Spleen (tissue), 11 donors: Measurements from ENCODE around the gene DNM2. TPM values are rescaled to one million over a fixed set of nuclear protein-coding genes. Genes with fewer than 3 reads are reported as not detected.

Experiments used
- DNase-seq: peaks from one replicate; pipeline ENCODE4 v3.0.0-alpha.2; 2020
- H3K27ac ChIP-seq, 8 donors: fragments of 200-600 bp; sonication (generic) in 7 of 8; 1 replicate in 4 of 8; 2 replicates in 4 of 8; pipeline versions ENCODE4 v1.5.0 to v1.8.0; 2016 to 2021; ENCODE audit warnings: inconsistent platforms in 4 of 8, mild to moderate bottlenecking in 4 of 8, moderate library complexity in 1 of 8
- H3K27me3 ChIP-seq, 7 donors: fragments of 200-600 bp; sonication (generic) in 6 of 7; replicated peaks in 1 of 7; 1 replicate in 4 of 7; 2 replicates in 3 of 7; pipeline versions ENCODE4 v1.5.0 to v1.8.0; 2016 to 2021; ENCODE audit warnings: inconsistent platforms in 3 of 7, mild to moderate bottlenecking in 1 of 7
- H3K36me3 ChIP-seq, 6 donors: fragments of 200-600 bp; sonication (generic) in 5 of 6; 1 replicate in 4 of 6; 2 replicates in 2 of 6; pipeline versions ENCODE4 v1.5.0 to v1.8.0; 2016 to 2021; ENCODE audit warnings: inconsistent platforms in 2 of 6
- H3K4me1 ChIP-seq, 6 donors: fragments of 200-600 bp; sonication (generic) in 5 of 6; 1 replicate in 3 of 6; 2 replicates in 3 of 6; pipeline versions ENCODE4 v1.5.0 to v1.8.0; 2016 to 2021; ENCODE audit warnings: inconsistent platforms in 3 of 6
- H3K4me3 ChIP-seq, 8 donors: fragments of 200-600 bp; sonication (generic) in 7 of 8; 1 replicate in 4 of 8; 2 replicates in 4 of 8; pipeline versions ENCODE4 v1.5.0 to v1.8.0; 2016 to 2021; ENCODE audit warnings: inconsistent platforms in 4 of 8, mild to moderate bottlenecking in 4 of 8, moderate library complexity in 2 of 8
- H3K9me3 ChIP-seq, 8 donors: fragments of 200-600 bp; sonication (generic) in 7 of 8; 1 replicate in 4 of 8; 2 replicates in 4 of 8; pipeline versions ENCODE4 v1.5.0 to v1.8.0; 2016 to 2021; ENCODE audit warnings: inconsistent platforms in 4 of 8
- POLR2A ChIP-seq, 3 donors: fragments of 450-650 bp; IDR thresholded peaks; one replicate each; pipeline ENCODE4 v1.5.1; 2017; ENCODE audit warnings: antibody characterized with exemption in 3 of 3, mild to moderate bottlenecking in 1 of 3
- POLR2AphosphoS5 ChIP-seq, 3 donors: sonication (generic); formaldehyde crosslinking; IDR thresholded peaks; one replicate each; pipeline ENCODE4 v1.5.1; 2017; ENCODE audit warnings: antibody characterized with exemption in 3 of 3
- WGBS, 5 donors: extraction: QIAGEN DNeasy Blood & Tissue Kit in 3 of 5; methylation state at CpG; one replicate each; pipeline versions ENCODE4 v1.1.5 to v1.1.7; 2013 to 2018; 5-methylcytosine and 5-hydroxymethylcytosine counted together
- intact Hi-C: fragments of 100-400 bp; cut with DNase I; formaldehyde crosslinking; loops from one replicate; pipeline ENCODE4 v1.15.0; 2023; ENCODE audit warnings: low total_unique reads
- polyA plus RNA-seq, 3 donors: library from polyadenylated mRNA; stranded (reverse); fragments of 200-250 nt; gene quantifications; one replicate each; pipeline ENCODE4 v1.2.1, GENCODE V29; 2013
- total RNA-seq, 7 donors: library from RNA; depleted of rRNA in 3 of 7; stranded (reverse); fragments of >200 nt in 3 of 7; fragmentation: NEBNext Ultra II Directional in 4 of 7; extraction: Animal tissue kit (Norgen Biotek cat#: 25700) in 4 of 7; gene quantifications; one replicate each; pipeline versions ENCODE4 v1.1.0 to v1.2.1, GENCODE V29; 2016 to 2021
- TF ChIP-seq, protein P1 (sequence below), 11 experiments: fragments of 200-600 bp in 7 of 11; fragments of 450-650 bp in 4 of 11; sonication (generic) in 4 of 11; IDR thresholded peaks in 8 of 11; conservative IDR thresholded peaks in 3 of 11; 1 replicate in 7 of 11; 2 replicates in 4 of 11; pipeline versions ENCODE4 v1.4.0 to v1.8.0; 2016 to 2021; ENCODE audit warnings: antibody characterized with exemption in 11 of 11, inconsistent platforms in 4 of 11, mild to moderate bottlenecking in 1 of 11
- donor health status: healthy with polysubstance abuse.
- donor health status: DM: no; HTN: no; CAD: no; lungs with moderate emphysema.
- donor health status: DM: no; HTN: no; CAD: no.
- donor health status: Bipolar disorder and iron deficiency.
- donor health status: healthy.
- donor health status: DM: no; HTN: no; CAD: no.
- donor health status: DM: yes; HTN: yes; CAD: no.

Gene DNM2
- total and polyA plus RNA-seq, 10 donors = 57.1 to 298 (median 193) TPM

DNA sequence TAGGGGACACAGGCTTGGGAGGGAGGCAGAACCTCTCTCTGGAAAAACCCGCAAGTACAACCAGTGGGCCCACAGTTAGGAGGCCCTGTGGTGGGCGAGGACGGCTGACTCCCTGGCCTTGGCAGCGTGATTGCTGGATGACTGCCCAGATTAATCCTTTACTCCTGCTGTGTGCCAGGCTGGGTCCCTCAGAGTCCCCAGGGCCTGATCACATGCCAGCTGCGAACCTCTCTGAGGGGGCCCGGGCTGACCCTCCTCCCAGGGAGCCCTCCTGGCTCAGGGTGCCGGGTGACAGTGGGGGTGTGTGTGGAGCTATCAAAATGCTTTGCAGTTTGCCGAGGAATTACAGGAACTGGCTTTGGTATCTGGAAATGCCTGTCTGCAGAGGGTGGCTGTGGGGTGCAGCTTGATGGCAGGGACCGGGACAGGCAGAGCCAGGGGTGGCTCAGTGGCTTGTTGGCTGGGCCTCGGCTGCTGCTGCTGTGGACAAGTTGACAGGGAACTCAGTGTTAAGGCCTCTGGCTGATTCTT, 48.9 kb downstream of the DNM2 start:
- Histone ChIP-seq H3K9me3 (no peaks in the 10 kb centered on the region), H3K4me1 (peaks cover 56 to 99% (median 84%) of the 10 kb centered on the region in 6 donors), H3K4me3 (no peak overlapping the region), H3K36me3 (peaks cover 0 to 86% (median 4%) of the 10 kb centered on the region in 6 donors), H3K27me3 (no peaks in the 10 kb centered on the region), H3K27ac (peak overlapping the region; percentile 22 to 92 (median 70))
- intact Hi-C loops = loop anchor here (5.0 kb wide), 1 partner anchor 49 kb away; the partner anchor contains the start of gene DNM2
- WGBS, 5 donors = 54 to 68% (median 67%) methylated on average over 6 to 10 of the region's 10 CpGs
- DNase-seq = no peak
- TF ChIP-seq POLR2AphosphoS5 (IDR thresholded peaks at IDR 0.05) (peak in 2 of 3 donors; percentile 32 to 45), POLR2A (IDR thresholded peaks at IDR 0.05) (no peak)

DNA sequence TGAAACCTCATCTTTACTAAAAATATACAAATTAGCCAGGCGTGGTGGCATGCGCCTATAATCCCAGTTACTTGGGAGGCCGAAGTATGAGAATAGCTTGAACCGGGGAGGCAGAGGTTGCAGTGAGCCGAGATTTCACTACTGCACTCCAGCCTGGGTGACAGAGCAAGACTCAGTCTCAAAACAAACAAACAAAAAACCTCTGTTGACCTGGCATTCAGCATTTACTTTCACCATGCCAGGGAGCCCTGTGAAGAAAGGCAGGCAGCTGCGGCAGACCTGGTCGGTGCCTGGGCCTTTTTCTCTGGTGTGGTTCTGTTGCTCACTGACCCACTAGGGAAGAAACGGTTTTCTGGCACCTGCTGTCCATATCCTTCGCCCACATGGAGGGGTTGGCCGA, 49.8 kb downstream of the DNM2 start:
- Histone ChIP-seq H3K27me3 (no peaks in the 10 kb centered on the region), H3K9me3 (no peaks in the 10 kb centered on the region), H3K27ac (peak overlapping the region in 6 of 8 donors; percentile 38 to 92 (median 71)), H3K36me3 (peaks cover 0 to 86% (median 5%) of the 10 kb centered on the region in 6 donors), H3K4me3 (no peak overlapping the region), H3K4me1 (peaks cover 50 to 96% (median 74%) of the 10 kb centered on the region in 6 donors)
- 88 to 97% (median 91%) methylated on average over 8 to 10 of the region's 10 CpGs for WGBS, 5 donors
- no peak for TF ChIP-seq POLR2AphosphoS5 (IDR thresholded peaks at IDR 0.05)
- TF ChIP-seq, protein P1, sequence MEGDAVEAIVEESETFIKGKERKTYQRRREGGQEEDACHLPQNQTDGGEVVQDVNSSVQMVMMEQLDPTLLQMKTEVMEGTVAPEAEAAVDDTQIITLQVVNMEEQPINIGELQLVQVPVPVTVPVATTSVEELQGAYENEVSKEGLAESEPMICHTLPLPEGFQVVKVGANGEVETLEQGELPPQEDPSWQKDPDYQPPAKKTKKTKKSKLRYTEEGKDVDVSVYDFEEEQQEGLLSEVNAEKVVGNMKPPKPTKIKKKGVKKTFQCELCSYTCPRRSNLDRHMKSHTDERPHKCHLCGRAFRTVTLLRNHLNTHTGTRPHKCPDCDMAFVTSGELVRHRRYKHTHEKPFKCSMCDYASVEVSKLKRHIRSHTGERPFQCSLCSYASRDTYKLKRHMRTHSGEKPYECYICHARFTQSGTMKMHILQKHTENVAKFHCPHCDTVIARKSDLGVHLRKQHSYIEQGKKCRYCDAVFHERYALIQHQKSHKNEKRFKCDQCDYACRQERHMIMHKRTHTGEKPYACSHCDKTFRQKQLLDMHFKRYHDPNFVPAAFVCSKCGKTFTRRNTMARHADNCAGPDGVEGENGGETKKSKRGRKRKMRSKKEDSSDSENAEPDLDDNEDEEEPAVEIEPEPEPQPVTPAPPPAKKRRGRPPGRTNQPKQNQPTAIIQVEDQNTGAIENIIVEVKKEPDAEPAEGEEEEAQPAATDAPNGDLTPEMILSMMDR (IDR thresholded peaks at IDR 0.05 in 8 of 11, conservative IDR thresholded peaks at IDR 0.05 in 3 of 11) = no peak
- no peak for TF ChIP-seq POLR2A (IDR thresholded peaks at IDR 0.05)
- DNase-seq = no peak
- intact Hi-C loops = loop anchor here (5.0 kb wide), 1 partner anchor 50 kb away; the partner anchor contains the start of gene DNM2

DNA sequence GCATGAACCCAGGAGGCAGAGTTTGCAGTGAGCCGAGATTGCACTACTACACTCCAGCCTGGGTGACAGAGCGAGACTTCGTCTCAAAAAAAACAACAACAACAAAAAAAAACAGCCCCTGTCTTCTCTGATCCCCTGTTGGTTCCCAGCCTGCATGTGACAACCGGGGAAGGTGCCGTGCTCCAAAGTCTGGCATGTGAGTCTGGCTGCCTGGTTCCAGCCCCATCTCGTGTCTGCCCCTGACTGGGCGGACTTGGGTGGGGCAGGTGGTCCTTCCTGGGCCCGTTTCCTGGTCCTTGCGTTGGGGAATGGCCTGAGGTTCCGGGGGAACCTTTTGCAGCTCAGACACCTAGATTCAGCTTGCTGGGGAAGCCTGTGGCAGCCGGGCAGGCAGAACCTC, 50.5 kb downstream of the DNM2 start:
- peaks cover 0 to 92% (median 8%) of the 10 kb centered on the region in 6 donors for H3K36me3 ChIP-seq
- intact Hi-C loops = loop anchor here (5.0 kb wide), 1 partner anchor 51 kb away; the partner anchor contains the start of gene DNM2
- DNase-seq = no peak
- H3K27me3 ChIP-seq = no peaks in the 10 kb centered on the region
- 74 to 89% (median 83%) methylated on average over 6 to 11 of the region's 11 CpGs for whole genome bisulfite sequencing, 5 donors
- H3K4me3 ChIP-seq = no peak overlapping the region
- H3K27ac ChIP-seq = peak overlapping the region in 6 of 8 donors; percentile 70 to 92 (median 76)
- H3K9me3 ChIP-seq = no peaks in the 10 kb centered on the region
- TF ChIP-seq, protein P1 (IDR thresholded peaks at IDR 0.05 in 8 of 11, conservative IDR thresholded peaks at IDR 0.05 in 3 of 11) = no peak
- TF ChIP-seq POLR2AphosphoS5 (IDR thresholded peaks at IDR 0.05) = peak in 1 of 3 donors; percentile 50
- peaks cover 45 to 90% (median 68%) of the 10 kb centered on the region in 6 donors for H3K4me1 ChIP-seq

GRCh38 chr19:10768936-10769335, 51.1 kb downstream of the DNM2 start:
- H3K9me3 ChIP-seq = no peaks in the 10 kb centered on the region
- H3K36me3 ChIP-seq = peaks cover 0 to 92% (median 14%) of the 10 kb centered on the region in 6 donors
- no peak for DNase-seq
- peak overlapping the region; percentile 61 to 92 (median 72) for H3K27ac ChIP-seq
- intact Hi-C loops = loop anchor here (5.0 kb wide), 1 partner anchor 52 kb away; the partner anchor contains the start of gene DNM2
- no peaks in the 10 kb centered on the region for H3K27me3 ChIP-seq
- peaks cover 39 to 89% (median 65%) of the 10 kb centered on the region in 6 donors for H3K4me1 ChIP-seq
- peak overlapping the region in 1 of 8 donors; percentile 21 for H3K4me3 ChIP-seq
- 68 to 74% (median 72%) methylated on average over 3 to 6 of the region's 6 CpGs for WGBS, 5 donors
- TF ChIP-seq, protein P1 (IDR thresholded peaks at IDR 0.05 in 8 of 11, conservative IDR thresholded peaks at IDR 0.05 in 3 of 11) = no peak
- TF ChIP-seq POLR2A (IDR thresholded peaks at IDR 0.05) (no peak), POLR2AphosphoS5 (IDR thresholded peaks at IDR 0.05) (no peak)
